ENCODE measurements around the gene CLIC4. TPM values are rescaled to one million over a fixed set of nuclear protein-coding genes. Genes with fewer than 3 reads are reported as not detected.

The CLIC4 gene
- total RNA-seq, 4 donors from 2014 or later = 53.0 to 151 (median 95.3) TPM

GRCh38 chr1:24857507-24858133 lies 112.4 kb downstream of the CLIC4 start:
- Histone ChIP-seq H3K27ac (no peak overlapping the region), H3K4me1 (peaks cover 8 to 11% of the 10 kb centered on the region in 2 donors), H3K4me3 (replicated peaks in 1 of 3) (no peak overlapping the region), H3K27me3 (no peaks in the 10 kb centered on the region), H3K36me3 (no peaks in the 10 kb centered on the region), H3K9me3 (no peaks in the 10 kb centered on the region)
- TF ChIP-seq CTCF (IDR thresholded peaks at IDR 0.05) (no peak), POLR2A (IDR thresholded peaks at IDR 0.05) (no peak)
- intact Hi-C loops (cut with DNase I) = loop anchor here (10.0 kb wide), 1 partner anchor 237 kb away; no protein-coding TSS in a partner anchor
- DNase-seq = no peak
- WGBS, 2 donors = 74 to 82% methylated on average over 6 of the region's 6 CpGs

GRCh38 chr1:24858277-24858676 lies 113.0 kb downstream of the CLIC4 start:
- no peak for DNase-seq
- TF ChIP-seq POLR2A (IDR thresholded peaks at IDR 0.05) = no peak
- TF ChIP-seq CTCF (IDR thresholded peaks at IDR 0.05) = no peak
- H3K9me3 ChIP-seq = no peaks in the 10 kb centered on the region
- H3K27ac ChIP-seq = no peak overlapping the region
- H3K36me3 ChIP-seq = no peaks in the 10 kb centered on the region
- intact Hi-C loops (cut with DNase I) = loop anchor here (10.0 kb wide), 1 partner anchor 237 kb away; no protein-coding TSS in a partner anchor
- WGBS, 2 donors = 92 to 100% methylated on average over 1 of the region's 1 CpG
- peaks cover 11 to 13% of the 10 kb centered on the region in 2 donors for H3K4me1 ChIP-seq
- H3K4me3 ChIP-seq (replicated peaks in 1 of 3) = no peak overlapping the region
- no peaks in the 10 kb centered on the region for H3K27me3 ChIP-seq

DNA sequence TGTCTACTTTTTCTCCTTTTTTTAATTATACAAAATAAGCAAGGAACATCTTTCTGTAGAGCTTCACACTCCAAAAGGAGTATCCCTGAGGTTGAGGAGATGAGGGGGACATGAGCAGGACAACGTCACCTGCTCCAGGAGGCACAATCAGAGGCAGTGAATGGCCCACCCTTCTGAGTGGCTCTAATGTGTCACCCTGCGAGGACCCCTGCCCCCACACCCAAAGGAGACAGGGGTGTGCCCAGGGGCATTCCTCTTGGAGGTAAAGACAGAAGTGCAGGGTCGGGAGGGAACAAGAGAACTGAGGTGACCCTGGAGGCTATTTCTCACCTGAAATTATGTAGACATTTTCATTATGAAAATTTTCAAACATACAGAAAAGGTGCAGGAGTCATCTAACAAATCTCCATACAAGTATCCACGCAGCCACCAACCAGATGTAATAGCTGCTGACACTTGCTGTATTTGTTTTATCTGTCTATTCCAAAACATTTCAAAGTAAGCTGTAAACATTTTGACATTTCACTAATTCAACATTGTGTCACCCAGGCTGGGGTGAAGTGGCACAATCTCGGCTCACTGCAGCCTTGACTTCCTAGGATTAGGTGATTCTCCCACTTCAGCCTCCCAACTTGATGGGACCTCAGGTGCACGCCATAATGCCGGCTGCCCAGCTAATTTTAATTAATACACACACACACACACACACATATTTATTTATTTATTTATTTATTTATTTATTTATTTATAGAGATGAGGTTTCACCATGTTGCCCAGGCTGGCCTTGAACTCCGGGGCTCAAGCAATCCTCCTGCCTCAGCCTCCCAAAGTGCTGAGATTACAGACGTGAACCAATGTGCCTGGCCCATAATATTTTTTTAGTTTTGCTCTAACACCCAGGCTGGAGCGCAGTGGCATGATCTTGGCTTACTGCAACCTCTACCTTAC lies 114.1 kb downstream of the CLIC4 start:
- no peak for DNase-seq

GRCh38 chr1:24860841-24861240 lies 115.6 kb downstream of the CLIC4 start:
- DNase-seq = no peak
- Histone ChIP-seq H3K4me1 (peaks cover 11 to 21% of the 10 kb centered on the region in 2 donors), H3K4me3 (replicated peaks in 1 of 3) (no peak overlapping the region), H3K9me3 (no peaks in the 10 kb centered on the region), H3K36me3 (no peaks in the 10 kb centered on the region), H3K27ac (no peak overlapping the region), H3K27me3 (no peaks in the 10 kb centered on the region)
- TF ChIP-seq POLR2A (IDR thresholded peaks at IDR 0.05) (no peak), CTCF (IDR thresholded peaks at IDR 0.05) (no peak)
- 78 to 86% methylated on average over 10 to 12 of the region's 15 CpGs for WGBS, 2 donors
- intact Hi-C loops (cut with DNase I) = no loop called here

More for the DNA sequence above, 114.1 kb downstream of the CLIC4 start:
- no peaks in the 10 kb centered on the region for H3K36me3 ChIP-seq
- 88 to 92% methylated on average over 10 of the region's 10 CpGs for WGBS, 2 donors
- no peaks in the 10 kb centered on the region for H3K27me3 ChIP-seq
- H3K4me3 ChIP-seq (replicated peaks in 1 of 3) = no peak overlapping the region
- intact Hi-C loops (cut with DNase I) = loop anchor here (10.0 kb wide), 1 partner anchor 235 kb away; no protein-coding TSS in a partner anchor
- peaks cover 11 to 14% of the 10 kb centered on the region in 2 donors for H3K4me1 ChIP-seq
- H3K27ac ChIP-seq = no peak overlapping the region
- TF ChIP-seq CTCF (IDR thresholded peaks at IDR 0.05) (no peak), POLR2A (IDR thresholded peaks at IDR 0.05) (no peak)
- no peaks in the 10 kb centered on the region for H3K9me3 ChIP-seq
